ENCODE measurements around the gene CD247.

Gene CD247

DNA sequence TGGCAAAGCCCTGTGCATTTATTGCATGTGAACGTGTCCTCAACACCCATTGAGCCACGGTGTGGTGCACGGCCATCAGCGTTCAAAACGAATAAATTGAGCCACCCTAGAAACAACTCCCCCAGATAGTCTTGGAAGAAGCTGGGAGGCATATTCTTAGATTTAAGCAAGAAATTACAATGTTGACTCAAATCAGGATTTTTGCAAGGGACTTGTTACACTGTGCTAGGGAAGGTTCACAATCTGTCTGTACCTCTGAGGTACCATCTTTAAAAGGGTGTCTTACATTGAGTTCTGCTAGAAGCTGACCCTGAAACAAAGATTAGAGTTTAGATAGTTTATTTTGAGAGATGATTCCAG, 16.2 kb downstream of the CD247 start (continued):
- TF ChIP-seq, protein P1, sequence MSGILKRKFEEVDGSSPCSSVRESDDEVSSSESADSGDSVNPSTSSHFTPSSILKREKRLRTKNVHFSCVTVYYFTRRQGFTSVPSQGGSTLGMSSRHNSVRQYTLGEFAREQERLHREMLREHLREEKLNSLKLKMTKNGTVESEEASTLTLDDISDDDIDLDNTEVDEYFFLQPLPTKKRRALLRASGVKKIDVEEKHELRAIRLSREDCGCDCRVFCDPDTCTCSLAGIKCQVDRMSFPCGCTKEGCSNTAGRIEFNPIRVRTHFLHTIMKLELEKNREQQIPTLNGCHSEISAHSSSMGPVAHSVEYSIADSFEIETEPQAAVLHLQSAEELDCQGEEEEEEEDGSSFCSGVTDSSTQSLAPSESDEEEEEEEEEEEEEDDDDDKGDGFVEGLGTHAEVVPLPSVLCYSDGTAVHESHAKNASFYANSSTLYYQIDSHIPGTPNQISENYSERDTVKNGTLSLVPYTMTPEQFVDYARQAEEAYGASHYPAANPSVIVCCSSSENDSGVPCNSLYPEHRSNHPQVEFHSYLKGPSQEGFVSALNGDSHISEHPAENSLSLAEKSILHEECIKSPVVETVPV (CRISPR knock-in tag; IDR thresholded peaks at IDR 0.05): no peak

DNA sequence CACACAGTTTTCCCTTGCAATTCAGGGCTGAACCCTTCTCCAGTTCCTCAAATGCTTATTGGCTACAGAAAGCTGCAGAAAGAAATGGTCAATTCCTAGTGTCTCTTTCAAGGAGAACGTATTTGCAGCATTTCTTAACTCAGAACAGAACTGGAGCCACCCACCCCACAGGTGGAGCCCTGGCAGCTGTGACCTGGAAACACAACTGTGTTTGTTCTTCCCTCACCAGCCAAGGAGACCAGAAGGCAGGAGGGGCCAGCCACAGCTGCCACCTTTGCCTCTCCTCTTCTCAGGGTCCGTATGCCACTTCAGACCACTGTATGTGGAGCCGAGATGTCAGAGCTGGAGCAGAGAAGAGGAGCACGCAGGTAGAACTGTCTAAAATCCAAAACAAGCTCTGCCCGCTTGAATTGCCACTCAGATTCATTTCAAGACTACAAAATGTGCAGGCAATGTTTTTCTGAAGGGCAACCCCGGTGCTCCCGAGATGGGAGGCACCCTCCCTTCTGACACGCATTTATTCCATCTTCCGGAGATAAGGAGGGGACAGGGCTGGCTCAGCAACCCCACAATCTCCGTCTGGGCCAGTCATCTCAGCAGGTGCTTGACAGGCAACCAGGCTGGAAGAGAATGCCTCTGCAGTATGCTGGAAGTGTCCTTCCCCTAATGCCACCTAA, 16.7 kb downstream of the CD247 start:
- TF ChIP-seq GLIS3 (CRISPR knock-in tag; IDR thresholded peaks at IDR 0.05) (no peak), ARNTL (CRISPR knock-in tag; IDR thresholded peaks at IDR 0.05; ENCODE audit: borderline replicate concordance, low read depth) (no peak), PPARA (CRISPR knock-in tag; IDR thresholded peaks at IDR 0.05; ENCODE audit: borderline replicate concordance) (no peak), OSR1 (CRISPR knock-in tag; IDR thresholded peaks at IDR 0.05) (no peak)
- ATAC-seq: no peak

- TF ChIP-seq POU6F1 (CRISPR knock-in tag; IDR thresholded peaks at IDR 0.05; ENCODE audit: borderline replicate concordance, low read depth): no peak
- TF ChIP-seq TCF4 (CRISPR knock-in tag; IDR thresholded peaks at IDR 0.05; ENCODE audit: borderline replicate concordance): peak; percentile 58; the same call in 1 of the 2 replicates
- no peak for ATAC-seq
Measured at GRCh38 chr1:167500283-167500860, 18.0 kb downstream of the CD247 start.

GRCh38 chr1:167499664-167500101, 18.6 kb downstream of the CD247 start:
- TF ChIP-seq PPARA (CRISPR knock-in tag; IDR thresholded peaks at IDR 0.05; ENCODE audit: borderline replicate concordance): no peak
- no peak for TF ChIP-seq ARNTL (CRISPR knock-in tag; IDR thresholded peaks at IDR 0.05; ENCODE audit: borderline replicate concordance, low read depth)
- ATAC-seq: no peak

GRCh38 chr1:167499106-167499505, 19.2 kb downstream of the CD247 start:
- TF ChIP-seq PPARA (CRISPR knock-in tag; IDR thresholded peaks at IDR 0.05; ENCODE audit: borderline replicate concordance) (no peak), ZFP30 (CRISPR knock-in tag; IDR thresholded peaks at IDR 0.05) (no peak), ARNTL (CRISPR knock-in tag; IDR thresholded peaks at IDR 0.05; ENCODE audit: borderline replicate concordance, low read depth) (no peak), POU6F1 (CRISPR knock-in tag; IDR thresholded peaks at IDR 0.05; ENCODE audit: borderline replicate concordance, low read depth) (no peak), ZFP3 (CRISPR knock-in tag; IDR thresholded peaks at IDR 0.05) (no peak), BACH2 (CRISPR knock-in tag; IDR thresholded peaks at IDR 0.05; ENCODE audit: borderline replicate concordance) (no peak), GLIS3 (CRISPR knock-in tag; IDR thresholded peaks at IDR 0.05) (no peak), SNAI2 (CRISPR knock-in tag; IDR thresholded peaks at IDR 0.05) (no peak)
- TF ChIP-seq, protein P1 (CRISPR knock-in tag; IDR thresholded peaks at IDR 0.05): no peak
- TF ChIP-seq, protein P2, sequence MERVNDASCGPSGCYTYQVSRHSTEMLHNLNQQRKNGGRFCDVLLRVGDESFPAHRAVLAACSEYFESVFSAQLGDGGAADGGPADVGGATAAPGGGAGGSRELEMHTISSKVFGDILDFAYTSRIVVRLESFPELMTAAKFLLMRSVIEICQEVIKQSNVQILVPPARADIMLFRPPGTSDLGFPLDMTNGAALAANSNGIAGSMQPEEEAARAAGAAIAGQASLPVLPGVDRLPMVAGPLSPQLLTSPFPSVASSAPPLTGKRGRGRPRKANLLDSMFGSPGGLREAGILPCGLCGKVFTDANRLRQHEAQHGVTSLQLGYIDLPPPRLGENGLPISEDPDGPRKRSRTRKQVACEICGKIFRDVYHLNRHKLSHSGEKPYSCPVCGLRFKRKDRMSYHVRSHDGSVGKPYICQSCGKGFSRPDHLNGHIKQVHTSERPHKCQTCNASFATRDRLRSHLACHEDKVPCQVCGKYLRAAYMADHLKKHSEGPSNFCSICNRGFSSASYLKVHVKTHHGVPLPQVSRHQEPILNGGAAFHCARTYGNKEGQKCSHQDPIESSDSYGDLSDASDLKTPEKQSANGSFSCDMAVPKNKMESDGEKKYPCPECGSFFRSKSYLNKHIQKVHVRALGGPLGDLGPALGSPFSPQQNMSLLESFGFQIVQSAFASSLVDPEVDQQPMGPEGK (CRISPR knock-in tag; IDR thresholded peaks at IDR 0.05; ENCODE audit: borderline replicate concordance): no peak
- no peak for ATAC-seq
